ENCODE results near the gene SPPL2B.

- TF ChIP-seq CTCF (conservative IDR thresholded peaks at IDR 0.05; ENCODE audit: low read length): no peak
- TF ChIP-seq EZH2phosphoT487 (IDR thresholded peaks at IDR 0.05; ENCODE audit: borderline replicate concordance): no peak
Observed at GRCh38 chr19:2389594-2389993, 61.1 kb downstream of the SPPL2B start.
